Endodermal cell (in vitro differentiated cells): ENCODE measurements around the gene PRPF39. TPM values are rescaled to one million over a fixed set of nuclear protein-coding genes. Genes with fewer than 3 reads are reported as not detected.

Source experiments
- DNase-seq: peaks from one replicate; pipeline ENCODE4 v3.0.0-alpha.2; 2017
- H3K27ac ChIP-seq: 2 replicates; pipeline ENCODE4 v1.5.1; 2013; ENCODE audit warnings: mild to moderate bottlenecking, low read depth, low read length, moderate library complexity
- H3K27me3 ChIP-seq: 2 replicates; pipeline ENCODE4 v1.6.1; 2013; ENCODE audit warnings: mild to moderate bottlenecking, low read length, moderate library complexity; ENCODE audit not compliant: insufficient read depth, control insufficient read depth, poor library complexity, severe bottlenecking
- H3K36me3 ChIP-seq: 2 replicates; pipeline ENCODE4 v1.7.0; 2013; ENCODE audit warnings: mild to moderate bottlenecking, low read length, moderate library complexity; ENCODE audit not compliant: control insufficient read depth, insufficient read depth
- H3K4me1 ChIP-seq: one replicate; pipeline ENCODE4 v1.7.0; 2013; ENCODE audit warnings: low read length; ENCODE audit not compliant: control insufficient read depth, insufficient read depth
- H3K4me3 ChIP-seq: 2 replicates; pipeline ENCODE4 v1.5.1; 2013; ENCODE audit warnings: mild to moderate bottlenecking, low read length, moderate library complexity
- H3K9ac ChIP-seq: 2 replicates; pipeline ENCODE4 v1.6.1; 2013; ENCODE audit warnings: mild to moderate bottlenecking, low read length, moderate library complexity; ENCODE audit not compliant: poor library complexity, severe bottlenecking; ENCODE audit errors: extremely low read depth
- H3K9me3 ChIP-seq: 2 replicates; pipeline ENCODE4 v1.6.1; 2013; ENCODE audit warnings: mild to moderate bottlenecking, low read length, moderate library complexity; ENCODE audit not compliant: control insufficient read depth
- H3K27ac Mint-ChIP-seq: 2 replicates; pipeline ENCODE4 v1.8.0; 2020; ENCODE audit warnings: mixed read lengths
- H3K27me3 Mint-ChIP-seq: 2 replicates; pipeline ENCODE4 v1.8.0; 2021; ENCODE audit warnings: mild to moderate bottlenecking, mixed read lengths; ENCODE audit not compliant: insufficient read depth
- H3K36me3 Mint-ChIP-seq: 2 replicates; pipeline ENCODE4 v1.8.0; 2020; ENCODE audit warnings: low read depth, mixed read lengths
- H3K4me1 Mint-ChIP-seq: 2 replicates; pipeline ENCODE4 v1.8.0; 2020; ENCODE audit warnings: mixed read lengths
- H3K4me3 Mint-ChIP-seq: 2 replicates; pipeline ENCODE4 v1.8.0; 2020; ENCODE audit warnings: mild to moderate bottlenecking, moderate library complexity, mixed read lengths
- H3K9me3 Mint-ChIP-seq: 2 replicates; pipeline ENCODE4 v1.8.0; 2020; ENCODE audit warnings: mild to moderate bottlenecking, mixed read lengths
- CTCF ChIP-seq: fragments of 200-600 bp; sonication (generic); conservative IDR thresholded peaks from 2 replicates; pipeline ENCODE4 v1.5.0; 2021; ENCODE audit warnings: antibody characterized with exemption, mild to moderate bottlenecking
- WGBS, 2 experiments: methylation state at CpG; one replicate each; pipeline versions ENCODE4 v1.1.5 to v1.1.7; 2013; ENCODE audit warnings: missing lambda C conversion rate in 2 of 2, mixed read lengths in 1 of 2; ENCODE audit not compliant: insufficient coverage in 1 of 2, insufficient read length in 1 of 2; 5-methylcytosine and 5-hydroxymethylcytosine counted together
- total RNA-seq, 2 donors: library from RNA; stranded (reverse); fragmentation: NEBNext Ultra II Directional in 1 of 2; extraction: Animal tissue kit (Norgen Biotek cat#: 25700) in 1 of 2; gene quantifications; 2 replicates in 1 of 2; 3 replicates in 1 of 2; pipeline ENCODE4 v1.2.1, GENCODE V29; 2021

PRPF39 gene
- total RNA-seq, 2 donors from 2014 or later: 50.7 to 50.8 TPM

DNA sequence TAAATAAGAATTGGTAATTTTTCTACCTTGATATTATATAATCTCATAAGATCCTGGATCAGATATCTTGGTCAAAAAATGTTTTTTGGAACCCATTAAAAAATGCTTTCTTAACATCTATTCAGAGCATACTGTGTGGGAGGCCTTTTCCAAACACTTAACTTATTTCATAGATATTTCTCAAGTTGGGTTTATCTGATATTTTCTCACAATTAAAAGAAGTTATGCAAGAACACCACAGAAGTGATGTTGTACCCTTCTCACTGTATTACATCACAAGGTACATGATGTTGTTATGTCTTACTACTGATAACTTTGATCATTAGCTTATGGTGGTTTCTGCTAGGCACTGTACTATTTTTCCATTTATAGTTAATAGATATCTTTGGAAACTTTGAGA is 23.4 kb upstream of the PRPF39 start:
- Mint-ChIP-seq H3K27me3 (no peaks in the 10 kb centered on the region), H3K9me3 (peaks cover 4% of the 10 kb centered on the region), H3K36me3 (peaks cover 36% of the 10 kb centered on the region), H3K4me1 (peaks cover 5% of the 10 kb centered on the region), H3K4me3 (no peak overlapping the region), H3K27ac (no peak overlapping the region)
- Histone ChIP-seq H3K4me1 (peaks cover 2% of the 10 kb centered on the region), H3K4me3 (no peak overlapping the region), H3K27ac (no peak overlapping the region), H3K27me3 (no peaks in the 10 kb centered on the region), H3K9me3 (peaks cover 5% of the 10 kb centered on the region), H3K9ac (no peak overlapping the region), H3K36me3 (peaks cover 7% of the 10 kb centered on the region)
- no peak for TF ChIP-seq CTCF
- DNase-seq: no peak

- peaks cover 10% of the 10 kb centered on the region for H3K9me3 Mint-ChIP-seq
- H3K27ac Mint-ChIP-seq: no peak overlapping the region
- Histone ChIP-seq H3K4me1 (peaks cover 6% of the 10 kb centered on the region), H3K27ac (no peak overlapping the region), H3K9me3 (peaks cover 9% of the 10 kb centered on the region), H3K36me3 (peaks cover 16% of the 10 kb centered on the region), H3K4me3 (no peak overlapping the region), H3K27me3 (no peaks in the 10 kb centered on the region), H3K9ac (no peak overlapping the region)
- peaks cover 11% of the 10 kb centered on the region for H3K4me1 Mint-ChIP-seq
- no peaks in the 10 kb centered on the region for H3K27me3 Mint-ChIP-seq
- TF ChIP-seq CTCF: no peak
- H3K36me3 Mint-ChIP-seq: peaks cover 28% of the 10 kb centered on the region
- DNase-seq: no peak
- H3K4me3 Mint-ChIP-seq: no peak overlapping the region
- WGBS, 2 experiments: 92 to 100% methylated on average over 2 to 3 of the region's 3 CpGs
Observed at GRCh38 chr14:45065540-45065939, 18.4 kb upstream of the PRPF39 start.

DNA sequence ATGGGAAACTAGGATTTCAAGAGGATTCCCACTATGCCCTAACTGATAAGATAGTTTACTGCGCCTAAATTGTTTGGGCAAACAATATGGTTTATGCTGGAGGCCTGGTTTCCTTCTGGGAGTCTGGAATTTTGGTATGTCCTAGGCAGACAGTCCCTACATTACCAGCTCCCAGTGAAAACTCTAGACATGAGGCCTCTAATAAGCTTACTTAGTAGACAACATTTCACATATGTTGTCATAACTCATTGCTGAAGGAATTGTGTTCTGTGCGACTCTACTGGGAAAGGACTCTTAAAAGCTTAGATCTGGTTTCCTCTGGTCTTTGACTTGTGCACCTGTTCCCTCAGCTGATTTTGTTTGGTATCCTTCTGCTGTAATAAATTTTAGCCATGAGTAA is 18.0 kb upstream of the PRPF39 start:
- 87 to 100% methylated on average over 1 to 2 of the region's 2 CpGs for WGBS, 2 experiments
- TF ChIP-seq CTCF: no peak
- H3K27me3 ChIP-seq: no peaks in the 10 kb centered on the region
- H3K9me3 Mint-ChIP-seq: peaks cover 10% of the 10 kb centered on the region
- H3K9ac ChIP-seq: no peak overlapping the region
- no peak overlapping the region for H3K4me3 ChIP-seq
- H3K27ac ChIP-seq: no peak overlapping the region
- H3K9me3 ChIP-seq: peaks cover 9% of the 10 kb centered on the region
- H3K36me3 Mint-ChIP-seq: peaks cover 29% of the 10 kb centered on the region
- H3K4me3 Mint-ChIP-seq: no peak overlapping the region
- DNase-seq: no peak
- peaks cover 16% of the 10 kb centered on the region for H3K36me3 ChIP-seq
- no peak overlapping the region for H3K27ac Mint-ChIP-seq
- H3K4me1 Mint-ChIP-seq: peaks cover 11% of the 10 kb centered on the region
- no peaks in the 10 kb centered on the region for H3K27me3 Mint-ChIP-seq
- peaks cover 6% of the 10 kb centered on the region for H3K4me1 ChIP-seq
